ENCODE data around the gene UBE2G2. TPM values are rescaled to one million over a fixed set of nuclear protein-coding genes. Genes with fewer than 3 reads are reported as not detected.

Gene UBE2G2
- total and polyA plus RNA-seq, 4 donors: 53.0 to 102 (median 73.2) TPM

DNA sequence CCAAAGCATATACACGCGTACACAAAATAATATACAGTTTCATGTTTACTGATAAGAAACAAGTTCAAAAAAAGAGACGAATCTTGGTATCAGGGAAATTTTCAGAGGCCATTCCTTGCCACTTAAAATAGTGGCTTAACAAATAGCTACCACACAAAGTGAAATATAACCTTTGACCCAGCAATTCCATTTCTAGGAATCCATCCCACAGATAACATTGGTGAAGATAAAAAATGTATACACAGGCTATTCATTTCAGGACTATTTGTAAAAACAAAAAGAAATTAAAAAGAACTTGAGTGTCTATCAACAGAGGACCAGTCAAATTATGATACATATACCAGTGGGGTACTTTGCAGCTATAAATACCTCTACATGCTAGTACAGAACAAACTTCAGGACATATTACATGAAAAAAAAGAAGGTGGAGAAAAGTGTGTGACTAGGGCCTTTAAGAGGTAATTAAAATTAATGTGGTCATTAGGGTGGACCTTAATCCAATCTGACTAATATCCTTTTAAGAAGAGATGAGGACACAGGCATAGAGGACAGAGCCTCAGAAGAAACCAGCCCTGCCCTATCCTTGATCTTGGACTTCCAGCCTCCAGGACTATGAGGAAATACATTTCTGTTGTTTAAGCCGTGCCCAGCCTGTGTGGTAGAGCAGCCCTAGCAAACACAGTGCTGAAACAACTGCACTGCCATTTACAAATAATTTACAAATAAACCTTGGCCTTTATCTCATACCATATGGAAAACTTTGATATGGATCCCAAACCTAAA, 7.8 kb downstream of the UBE2G2 start:
- H3K27ac ChIP-seq (ENCODE audit: low read depth, low read length): no peak overlapping the region
- 100% methylated on average over 1 of the region's 4 CpGs for WGBS (ENCODE audit: insufficient coverage)
- H3K27me3 ChIP-seq (ENCODE audit: control insufficient read depth, insufficient read depth, low read length): no peaks in the 10 kb centered on the region
- H3K36me3 ChIP-seq (ENCODE audit: control insufficient read depth, insufficient read depth, low read length): peaks cover 10% of the 10 kb centered on the region
- DNase-seq (ENCODE audit: low read depth in 4 of 6, low spot score in 6 of 6): no peak
- H3K4me3 ChIP-seq (ENCODE audit: low read depth, low read length): no peak overlapping the region
- peaks cover 4% of the 10 kb centered on the region for H3K4me1 ChIP-seq (ENCODE audit: control insufficient read depth, insufficient read depth, low read length)
- H3K9me3 ChIP-seq (ENCODE audit: control insufficient read depth, insufficient read depth, low read length): no peaks in the 10 kb centered on the region

DNA sequence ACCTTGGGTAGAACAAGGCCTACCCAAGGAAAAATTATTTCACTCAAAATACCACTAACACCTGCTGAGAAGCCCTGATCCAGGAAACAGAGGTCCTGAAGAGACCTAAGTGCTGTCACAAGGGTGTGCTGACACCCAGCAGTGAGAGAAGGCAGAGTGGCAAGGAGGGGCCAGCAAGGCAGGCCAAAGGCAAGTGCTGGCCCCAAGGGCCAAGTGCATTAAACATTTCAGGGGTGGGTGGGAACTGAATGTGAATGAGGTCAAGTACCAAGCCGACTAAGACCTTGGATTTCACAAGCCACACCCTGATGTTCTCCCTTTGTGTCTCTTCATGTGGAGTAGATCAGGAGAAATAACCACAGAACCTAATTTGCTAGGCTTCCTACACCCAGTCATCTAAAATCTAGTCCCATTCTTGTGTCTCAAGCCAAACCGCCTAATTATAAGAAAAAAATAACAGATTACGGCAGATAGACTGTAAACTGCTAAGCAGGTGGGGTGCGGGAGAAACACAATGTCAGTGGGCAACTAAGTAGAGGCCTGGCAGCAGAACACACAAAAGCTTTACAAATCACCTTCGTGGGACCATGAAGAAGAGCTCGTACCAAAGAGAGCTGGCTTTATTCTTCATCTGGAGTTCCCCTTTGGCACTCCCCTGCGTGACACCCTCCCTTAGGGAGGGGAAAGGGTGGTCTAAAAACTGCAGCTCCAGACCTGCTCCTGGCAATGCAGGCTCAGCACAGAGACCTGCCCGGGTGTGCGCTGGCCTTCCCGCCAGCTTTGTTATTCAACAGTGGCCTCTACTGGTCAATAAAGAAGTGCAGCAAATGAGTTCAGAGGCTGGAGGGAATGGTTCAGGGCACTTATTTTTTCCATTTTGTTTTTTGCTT, 8.7 kb downstream of the UBE2G2 start:
- Histone ChIP-seq H3K27me3 (ENCODE audit: control insufficient read depth, insufficient read depth, low read length) (no peaks in the 10 kb centered on the region), H3K4me3 (ENCODE audit: low read depth, low read length) (no peak overlapping the region), H3K36me3 (ENCODE audit: control insufficient read depth, insufficient read depth, low read length) (peaks cover 10% of the 10 kb centered on the region), H3K9me3 (ENCODE audit: control insufficient read depth, insufficient read depth, low read length) (no peaks in the 10 kb centered on the region), H3K27ac (ENCODE audit: low read depth, low read length) (no peak overlapping the region), H3K4me1 (ENCODE audit: control insufficient read depth, insufficient read depth, low read length) (peaks cover 4% of the 10 kb centered on the region)
- 15% methylated on average over 5 of the region's 10 CpGs for whole genome bisulfite sequencing (ENCODE audit: insufficient coverage)
- peak in 3 of 6 donors; percentile 55 to 91 (median 85) for DNase-seq (ENCODE audit: low read depth in 4 of 6, low spot score in 6 of 6)

DNA sequence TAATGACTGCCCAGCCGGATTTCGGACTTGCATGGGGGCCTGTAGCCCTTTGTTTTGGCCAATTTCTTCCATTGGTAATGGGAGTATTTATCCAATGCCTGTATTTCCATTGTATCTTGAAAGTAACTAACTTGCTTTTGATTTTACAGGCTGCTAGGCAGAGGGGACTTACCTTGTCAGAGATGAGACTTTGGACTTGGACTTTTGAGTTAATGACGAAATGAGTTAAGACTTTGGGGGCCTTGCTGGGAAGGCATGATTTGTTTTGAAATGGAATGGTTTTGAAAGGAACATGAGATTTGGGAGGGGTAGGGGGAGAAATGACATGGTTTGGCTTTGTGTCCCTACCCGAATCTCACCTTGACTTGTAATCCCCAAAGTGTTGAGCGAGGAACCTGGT, 9.6 kb downstream of the UBE2G2 start:
- Histone ChIP-seq H3K4me3 (ENCODE audit: low read depth, low read length) (no peak overlapping the region), H3K27me3 (ENCODE audit: control insufficient read depth, insufficient read depth, low read length) (no peaks in the 10 kb centered on the region), H3K36me3 (ENCODE audit: control insufficient read depth, insufficient read depth, low read length) (peaks cover 8% of the 10 kb centered on the region), H3K9me3 (ENCODE audit: control insufficient read depth, insufficient read depth, low read length) (no peaks in the 10 kb centered on the region), H3K4me1 (ENCODE audit: control insufficient read depth, insufficient read depth, low read length) (peaks cover 4% of the 10 kb centered on the region), H3K27ac (ENCODE audit: low read depth, low read length) (no peak overlapping the region)
- WGBS (ENCODE audit: insufficient coverage): 88% methylated on average over 3 of the region's 5 CpGs
- no peak for DNase-seq (ENCODE audit: low read depth in 4 of 6, low spot score in 6 of 6)

DNA sequence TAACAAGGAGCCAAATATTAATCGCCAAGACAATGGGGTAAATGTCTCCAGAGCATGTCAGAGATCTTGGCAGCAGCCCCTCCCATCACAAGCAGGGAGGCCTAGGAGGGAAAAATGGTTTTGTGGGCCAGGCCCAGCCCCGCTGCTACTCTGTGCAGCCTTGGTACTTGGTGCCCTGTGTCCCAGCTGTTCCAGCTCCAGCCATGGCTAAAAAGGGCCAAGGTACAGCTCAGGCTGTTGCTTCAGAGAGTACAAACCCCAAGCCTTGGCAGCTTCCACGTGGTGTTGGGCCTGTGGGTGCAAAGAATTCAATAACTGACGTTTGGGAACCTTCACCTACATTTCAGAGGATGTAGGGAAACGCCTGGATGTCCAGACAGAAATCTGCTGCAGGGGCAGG, 10.4 kb downstream of the UBE2G2 start:
- Histone ChIP-seq H3K4me3 (ENCODE audit: low read depth, low read length) (no peak overlapping the region), H3K27me3 (ENCODE audit: control insufficient read depth, insufficient read depth, low read length) (no peaks in the 10 kb centered on the region), H3K27ac (ENCODE audit: low read depth, low read length) (no peak overlapping the region), H3K9me3 (ENCODE audit: control insufficient read depth, insufficient read depth, low read length) (no peaks in the 10 kb centered on the region), H3K4me1 (ENCODE audit: control insufficient read depth, insufficient read depth, low read length) (peaks cover 4% of the 10 kb centered on the region), H3K36me3 (ENCODE audit: control insufficient read depth, insufficient read depth, low read length) (peaks cover 10% of the 10 kb centered on the region)
- DNase-seq (ENCODE audit: low read depth in 4 of 6, low spot score in 6 of 6): no peak
- 92% methylated on average over 4 of the region's 5 CpGs for WGBS (ENCODE audit: insufficient coverage)

DNA sequence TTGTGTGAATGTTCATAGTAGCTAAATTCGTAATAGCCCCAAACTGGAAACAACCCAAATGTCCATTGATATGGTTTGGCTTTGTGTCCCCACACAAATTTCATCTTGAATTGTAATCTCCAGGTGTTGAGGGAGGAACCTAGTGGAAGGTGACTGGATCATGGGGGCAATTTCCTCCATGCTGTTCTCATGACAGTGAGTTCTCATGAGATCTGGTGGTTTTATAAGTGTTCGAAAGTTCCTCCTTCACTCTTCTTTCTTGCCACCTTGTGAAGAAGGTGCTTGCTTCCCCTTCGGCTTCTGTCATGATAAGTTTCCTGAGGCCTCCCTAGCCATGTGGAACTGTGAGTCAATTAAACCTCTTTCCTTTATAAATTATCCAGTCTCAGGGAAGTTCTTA, 11.3 kb downstream of the UBE2G2 start:
- Histone ChIP-seq H3K27ac (ENCODE audit: low read depth, low read length) (no peak overlapping the region), H3K9me3 (ENCODE audit: control insufficient read depth, insufficient read depth, low read length) (no peaks in the 10 kb centered on the region), H3K36me3 (ENCODE audit: control insufficient read depth, insufficient read depth, low read length) (peaks cover 13% of the 10 kb centered on the region), H3K4me3 (ENCODE audit: low read depth, low read length) (no peak overlapping the region), H3K4me1 (ENCODE audit: control insufficient read depth, insufficient read depth, low read length) (peaks cover 9% of the 10 kb centered on the region), H3K27me3 (ENCODE audit: control insufficient read depth, insufficient read depth, low read length) (no peaks in the 10 kb centered on the region)
- no CpG with 5 or more reads among the region's 3 CpGs for WGBS (ENCODE audit: insufficient coverage)
- DNase-seq (ENCODE audit: low read depth in 4 of 6, low spot score in 6 of 6): no peak

DNA sequence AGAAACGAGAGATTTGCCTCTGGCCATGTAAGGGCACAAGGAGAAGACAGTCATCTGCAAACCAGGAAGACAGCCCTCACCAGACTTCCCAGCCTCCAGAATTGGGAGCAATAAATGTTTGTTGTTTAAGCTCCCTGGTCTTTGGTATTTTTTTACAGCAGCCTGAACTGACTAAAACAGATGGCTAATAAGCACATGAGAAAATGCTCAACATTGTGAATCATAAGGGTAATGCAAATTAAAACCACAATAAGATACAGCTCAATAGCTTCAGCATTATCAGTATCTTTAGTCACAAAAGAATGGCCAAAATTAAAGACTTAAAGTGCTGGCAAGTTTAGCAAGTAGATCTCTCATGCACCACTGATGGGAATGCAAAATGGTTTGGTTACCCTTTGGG, 11.7 kb downstream of the UBE2G2 start:
- H3K36me3 ChIP-seq (ENCODE audit: control insufficient read depth, insufficient read depth, low read length): peaks cover 16% of the 10 kb centered on the region
- no CpG with 5 or more reads among the region's 1 CpG for WGBS (ENCODE audit: insufficient coverage)

DNA sequence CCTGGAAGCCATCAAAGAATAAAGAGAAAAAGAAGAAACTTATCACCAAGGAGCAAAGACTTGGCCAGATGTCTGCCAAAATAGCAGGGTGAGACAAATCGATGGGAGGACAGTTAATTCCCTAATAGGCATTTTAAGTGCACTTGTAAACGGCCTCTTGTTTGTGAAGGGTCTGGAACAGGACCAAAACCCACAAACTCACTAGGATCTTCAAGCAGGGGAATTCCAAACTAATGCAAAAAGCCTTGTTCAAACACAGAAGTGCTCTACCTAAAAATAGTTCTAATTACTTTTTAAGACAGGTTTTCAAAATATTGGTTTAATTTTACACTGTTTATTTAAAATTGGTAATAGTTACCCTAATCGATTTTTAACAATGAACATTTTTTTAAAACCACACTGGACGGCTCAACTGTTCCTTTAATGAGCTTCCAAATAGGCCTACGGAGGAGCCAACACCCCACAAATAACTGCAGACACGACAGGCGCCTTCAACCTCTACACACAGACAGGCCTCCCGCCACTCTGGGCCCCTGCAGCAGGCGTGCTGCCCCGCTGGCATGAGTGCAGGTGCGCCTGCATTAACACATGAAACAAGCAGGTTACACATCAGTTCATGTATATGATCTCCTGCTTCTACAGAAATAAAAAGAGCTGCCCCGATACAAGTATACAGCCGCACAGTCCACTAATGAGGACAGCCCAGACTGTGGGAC, 15.8 kb downstream of the UBE2G2 start:
- Histone ChIP-seq H3K9me3 (ENCODE audit: control insufficient read depth, insufficient read depth, low read length) (no peaks in the 10 kb centered on the region), H3K27me3 (ENCODE audit: control insufficient read depth, insufficient read depth, low read length) (no peaks in the 10 kb centered on the region), H3K4me3 (ENCODE audit: low read depth, low read length) (no peak overlapping the region), H3K27ac (ENCODE audit: low read depth, low read length) (no peak overlapping the region), H3K36me3 (ENCODE audit: control insufficient read depth, insufficient read depth, low read length) (peaks cover 23% of the 10 kb centered on the region), H3K4me1 (ENCODE audit: control insufficient read depth, insufficient read depth, low read length) (peaks cover 5% of the 10 kb centered on the region)
- WGBS (ENCODE audit: insufficient coverage): 36% methylated on average over 9 of the region's 13 CpGs
- peak in 2 of 6 donors; percentile 62 to 81 for DNase-seq (ENCODE audit: low read depth in 4 of 6, low spot score in 6 of 6)

More for the DNA sequence above, 11.7 kb downstream of the UBE2G2 start:
- Histone ChIP-seq H3K4me1 (ENCODE audit: control insufficient read depth, insufficient read depth, low read length) (peaks cover 9% of the 10 kb centered on the region), H3K27me3 (ENCODE audit: control insufficient read depth, insufficient read depth, low read length) (no peaks in the 10 kb centered on the region), H3K27ac (ENCODE audit: low read depth, low read length) (no peak overlapping the region), H3K4me3 (ENCODE audit: low read depth, low read length) (no peak overlapping the region), H3K9me3 (ENCODE audit: control insufficient read depth, insufficient read depth, low read length) (no peaks in the 10 kb centered on the region)
- DNase-seq (ENCODE audit: low read depth in 4 of 6, low spot score in 6 of 6): peak in 1 of 6 donors; percentile 23

DNA sequence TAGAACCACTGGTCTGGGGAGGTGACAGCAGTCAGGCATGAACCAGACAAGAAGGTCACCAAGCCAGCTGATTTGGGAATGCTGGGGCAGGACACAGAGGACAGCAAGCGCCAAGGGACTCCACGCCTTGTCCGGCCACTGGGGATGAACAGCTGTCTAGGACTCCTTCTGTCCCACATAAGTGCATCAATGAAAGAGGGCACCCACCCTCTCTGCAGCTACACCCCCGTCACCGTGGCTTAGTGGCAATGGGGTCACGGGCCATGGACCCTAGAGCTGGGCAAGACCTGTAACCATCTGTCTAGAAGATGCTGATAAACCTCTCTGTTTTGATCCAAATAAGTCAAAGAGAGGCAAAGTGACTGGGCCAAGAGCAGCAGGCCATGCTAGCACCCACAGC, 16.8 kb downstream of the UBE2G2 start:
- Histone ChIP-seq H3K27ac (ENCODE audit: low read depth, low read length) (no peak overlapping the region), H3K36me3 (ENCODE audit: control insufficient read depth, insufficient read depth, low read length) (peaks cover 26% of the 10 kb centered on the region), H3K4me3 (ENCODE audit: low read depth, low read length) (no peak overlapping the region), H3K4me1 (ENCODE audit: control insufficient read depth, insufficient read depth, low read length) (peaks cover 5% of the 10 kb centered on the region), H3K27me3 (ENCODE audit: control insufficient read depth, insufficient read depth, low read length) (no peaks in the 10 kb centered on the region), H3K9me3 (ENCODE audit: control insufficient read depth, insufficient read depth, low read length) (no peaks in the 10 kb centered on the region)
- no peak for DNase-seq (ENCODE audit: low read depth in 4 of 6, low spot score in 6 of 6)
- WGBS (ENCODE audit: insufficient coverage): over 99% methylated on average over 6 of the region's 6 CpGs

DNA sequence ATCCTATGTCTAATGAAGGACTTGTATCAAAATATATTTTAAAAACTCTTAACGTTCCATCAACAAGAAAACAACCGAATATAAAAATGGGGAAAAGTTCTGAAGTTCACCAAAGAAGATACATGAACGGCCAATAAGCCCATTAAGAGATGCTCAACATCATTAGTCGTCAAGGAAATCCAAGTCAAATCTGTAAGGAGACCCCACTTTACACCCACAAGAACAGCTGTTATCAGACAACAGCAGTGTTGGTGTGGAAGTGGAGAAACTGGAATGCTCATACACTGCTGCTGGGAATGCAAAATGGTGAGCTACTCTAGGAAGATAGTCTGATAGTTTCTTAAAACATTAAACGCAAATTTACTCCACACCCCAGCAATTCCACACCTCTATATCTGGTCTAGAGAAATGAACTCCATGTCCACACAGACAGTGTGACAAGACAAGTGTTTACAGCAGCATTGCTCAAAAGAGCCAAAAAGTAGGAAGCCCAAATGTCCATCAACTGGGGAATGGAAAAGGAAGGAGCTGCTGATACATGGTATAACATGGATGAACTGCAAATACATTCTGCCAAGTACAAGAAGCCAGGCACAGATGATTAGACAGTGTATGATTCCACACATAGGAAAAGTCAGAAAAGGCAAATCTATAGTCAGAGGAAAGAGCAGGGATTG, 18.5 kb downstream of the UBE2G2 start:
- no peak overlapping the region for H3K4me3 ChIP-seq (ENCODE audit: low read depth, low read length)
- H3K27ac ChIP-seq (ENCODE audit: low read depth, low read length): no peak overlapping the region
- H3K27me3 ChIP-seq (ENCODE audit: control insufficient read depth, insufficient read depth, low read length): no peaks in the 10 kb centered on the region
- DNase-seq (ENCODE audit: low read depth in 4 of 6, low spot score in 6 of 6): no peak
- H3K4me1 ChIP-seq (ENCODE audit: control insufficient read depth, insufficient read depth, low read length): peaks cover 8% of the 10 kb centered on the region
- H3K36me3 ChIP-seq (ENCODE audit: control insufficient read depth, insufficient read depth, low read length): peaks cover 33% of the 10 kb centered on the region
- H3K9me3 ChIP-seq (ENCODE audit: control insufficient read depth, insufficient read depth, low read length): no peaks in the 10 kb centered on the region
- 100% methylated on average over 1 of the region's 5 CpGs for WGBS (ENCODE audit: insufficient coverage)

Measured in spinal cord (tissue), 10 donors.